RPMI7951 (cell line): Measurements from ENCODE around the gene EPO. TPM values are rescaled to one million over a fixed set of nuclear protein-coding genes. Genes with fewer than 3 reads are reported as not detected.
"Not testable (repeated sequence)": the region's sequence is repeated elsewhere in the genome, so short reads cannot be mapped to it uniquely, and the experiment has no call there.

Experiments used
- DNase-seq: peaks from one replicate; pipeline ENCODE4 v3.0.0-alpha.2; 2012; ENCODE audit warnings: low read depth
- total RNA-seq: library from RNA; depleted of rRNA; stranded (reverse); fragments of >200 nt; shearing (Covaris generic); gene quantifications from 2 replicates; pipeline ENCODE4 v1.2.3, GENCODE V29; 2014

EPO gene
- total RNA-seq, 1 experiment from 2014 or later = not detected

- no peak for DNase-seq
Observed at GRCh38 chr7:100682991-100683658, 37.1 kb upstream of the EPO start.

- no peak for DNase-seq
Observed at GRCh38 chr7:100683659-100684533, 36.4 kb upstream of the EPO start.

GRCh38 chr7:100684534-100685042 lies 35.7 kb upstream of the EPO start:
- DNase-seq = no peak

- DNase-seq = no peak
Observed at GRCh38 chr7:100685049-100685605, 35.1 kb upstream of the EPO start.

GRCh38 chr7:100685631-100686145 lies 34.6 kb upstream of the EPO start:
- no peak for DNase-seq

GRCh38 chr7:100686201-100686821 lies 34.0 kb upstream of the EPO start:
- no peak for DNase-seq

- no peak for DNase-seq
Observed at GRCh38 chr7:100686822-100687211, 33.5 kb upstream of the EPO start.

- no peak for DNase-seq
Observed at GRCh38 chr7:100687261-100687660, 33.0 kb upstream of the EPO start.

- no peak for DNase-seq
Observed at GRCh38 chr7:100687751-100688300, 32.4 kb upstream of the EPO start.

- DNase-seq = no peak
Observed at GRCh38 chr7:100688326-100688860, 31.9 kb upstream of the EPO start.

- DNase-seq = no peak
Observed at GRCh38 chr7:100689230-100690135, 30.8 kb upstream of the EPO start.

GRCh38 chr7:100691676-100692577 lies 28.3 kb upstream of the EPO start:
- peak; percentile 64 for DNase-seq

- no peak for DNase-seq
Observed at GRCh38 chr7:100692578-100692961, 27.7 kb upstream of the EPO start.

- no peak for DNase-seq
Observed at GRCh38 chr7:100693312-100694097, 26.8 kb upstream of the EPO start.

- DNase-seq = peak; percentile 63
Observed at GRCh38 chr7:100694098-100694745, 26.0 kb upstream of the EPO start, which contains the start of gene GIGYF1. Gene GIGYF1 (minus strand): TSS chr7:100694250. CDS start chr7:100688238, 6,012 bp downstream.

GRCh38 chr7:100696123-100696521 lies 24.1 kb upstream of the EPO start:
- no peak for DNase-seq

GRCh38 chr7:100699018-100699417 lies 21.2 kb upstream of the EPO start:
- no peak for DNase-seq

GRCh38 chr7:100701089-100701488 lies 19.2 kb upstream of the EPO start:
- not testable (repeated sequence) for DNase-seq
